IMR-90 (cell line): Measurements from ENCODE around the gene EZR.

Experiments used
- CHD1 ChIP-seq: IDR thresholded peaks from 2 replicates; pipeline ENCODE4 v1.6.1; 2012; ENCODE audit warnings: low read depth, low read length, improper control_type of control experiment
- CTCF ChIP-seq: conservative IDR thresholded peaks from 2 replicates; pipeline ENCODE4 v1.5.1; 2012; ENCODE audit warnings: mild to moderate bottlenecking, low read depth, low read length, improper control_type of control experiment
- MAZ ChIP-seq: IDR thresholded peaks from 2 replicates; pipeline ENCODE4 v1.6.1; 2012; ENCODE audit warnings: low read depth, mild to moderate bottlenecking, low read length, improper control_type of control experiment, moderate library complexity, borderline replicate concordance
- MXI1 ChIP-seq: IDR thresholded peaks from 2 replicates; pipeline ENCODE4 v1.6.1; 2012; ENCODE audit warnings: low read depth, mild to moderate bottlenecking, low read length, moderate library complexity, borderline replicate concordance
- POLR2A ChIP-seq: IDR thresholded peaks from 2 replicates; pipeline ENCODE4 v1.6.1; 2012; ENCODE audit warnings: mild to moderate bottlenecking, low read depth, low read length
- RAD21 ChIP-seq: IDR thresholded peaks from 2 replicates; pipeline ENCODE4 v1.6.1; 2012; ENCODE audit warnings: low read length, improper control_type of control experiment
- RFX5 ChIP-seq: IDR thresholded peaks from 2 replicates; pipeline ENCODE4 v1.8.0; 2012; ENCODE audit warnings: low read depth, mild to moderate bottlenecking, low read length, moderate library complexity
- SMC3 ChIP-seq: fragments of 150-350 bp; IDR thresholded peaks from 2 replicates; pipeline ENCODE4 v1.6.1; 2016; ENCODE audit warnings: low read depth, mild to moderate bottlenecking, antibody characterized with exemption, low read length, moderate library complexity
- TF ChIP-seq, protein P1 (sequence below): fragments of 150-350 bp; IDR thresholded peaks from 2 replicates; pipeline ENCODE4 v1.6.1; 2017; ENCODE audit warnings: mild to moderate bottlenecking, antibody characterized with exemption, low read length, low read depth

DNA sequence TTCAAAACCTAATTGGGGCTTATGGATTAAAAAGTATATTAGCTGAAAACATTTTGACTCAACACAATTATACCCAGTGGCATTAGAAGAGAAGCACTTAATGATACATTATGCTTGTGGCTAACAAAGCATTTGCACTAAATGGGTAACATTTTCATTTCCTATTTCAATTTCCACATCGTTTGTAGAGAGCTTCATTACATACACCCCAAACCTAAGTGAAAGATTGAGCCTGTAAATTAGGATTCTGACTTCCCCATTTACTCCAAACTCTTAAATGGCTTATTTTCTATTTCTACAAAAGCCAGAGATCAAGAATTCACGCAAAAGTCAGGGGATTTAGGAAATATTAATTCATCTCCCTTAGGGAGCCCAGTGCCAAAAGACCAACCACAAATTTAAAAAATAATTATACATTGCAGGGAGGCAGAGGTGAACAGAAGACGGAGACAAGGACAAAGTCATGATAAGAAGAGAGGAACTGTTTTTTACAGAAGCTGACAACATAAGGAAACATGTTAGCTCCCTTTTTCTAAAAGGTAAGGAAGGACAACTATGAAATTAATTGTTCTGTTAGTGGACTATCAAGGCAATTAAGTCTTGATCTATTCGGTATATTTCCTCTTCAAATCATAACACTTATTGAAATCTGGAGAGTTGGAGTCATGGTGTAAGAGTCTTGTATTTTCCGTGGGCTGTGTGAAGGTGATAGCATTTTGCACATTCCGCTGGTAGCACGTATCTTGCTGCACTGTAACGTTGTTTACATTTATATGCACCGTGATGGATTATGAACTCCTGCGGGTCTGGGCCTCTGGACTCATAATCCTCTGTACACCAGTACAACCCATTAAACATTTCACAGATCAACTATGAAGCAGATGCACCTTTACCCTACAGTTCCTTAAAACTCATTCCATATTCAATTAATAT lies 24.8 kb upstream of the EZR start:
- TF ChIP-seq CTCF = no peak
- TF ChIP-seq MAZ = no peak
- no peak for TF ChIP-seq POLR2A
- no peak for TF ChIP-seq MXI1
- no peak for TF ChIP-seq SMC3
- TF ChIP-seq, protein P1, sequence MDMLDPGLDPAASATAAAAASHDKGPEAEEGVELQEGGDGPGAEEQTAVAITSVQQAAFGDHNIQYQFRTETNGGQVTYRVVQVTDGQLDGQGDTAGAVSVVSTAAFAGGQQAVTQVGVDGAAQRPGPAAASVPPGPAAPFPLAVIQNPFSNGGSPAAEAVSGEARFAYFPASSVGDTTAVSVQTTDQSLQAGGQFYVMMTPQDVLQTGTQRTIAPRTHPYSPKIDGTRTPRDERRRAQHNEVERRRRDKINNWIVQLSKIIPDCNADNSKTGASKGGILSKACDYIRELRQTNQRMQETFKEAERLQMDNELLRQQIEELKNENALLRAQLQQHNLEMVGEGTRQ = no peak
- no peak for TF ChIP-seq CHD1
- no peak for TF ChIP-seq RFX5
- TF ChIP-seq RAD21 = no peak
